GM19043 (cell line): ENCODE data around the gene SELENOI.

ENCODE experiments used
- ATAC-seq: cut with Tn5 transposase; IDR thresholded peaks from one replicate; pipeline ENCODE4 v1.9.1; 2021; ENCODE audit warnings: low read depth; ENCODE audit not compliant: unreplicated experiment

Gene SELENOI

GRCh38 chr2:26444236-26444635 lies 98.3 kb downstream of the SELENOI start:
- no peak for ATAC-seq
